Activated naive CD4-positive, alpha-beta T cell treated with anti-CD3 and anti-CD28 coated beads, Interleukin-2, amount 50 U/mL, for 72 hours (primary cell): Measurements from ENCODE around the gene PLCXD1. TPM values are rescaled to one million over a fixed set of nuclear protein-coding genes. Genes with fewer than 3 reads are reported as not detected.

Source experiments
- total RNA-seq, 2 donors: library from RNA; stranded (reverse); gene quantifications; one replicate each; pipeline ENCODE4 v1.2.3, GENCODE V29; 2022

Gene PLCXD1
- total RNA-seq, 2 donors from 2014 or later: 61.4 to 118 TPM

Other genes with a start within 250 kb of the PLCXD1 start
- 10 to 100 TPM; 57.1 to 61.6 TPM for gene GTPBP6, start 37.4 kb downstream of the PLCXD1 start, total RNA-seq
- gene PPP2R3B, start 105.5 kb downstream of the PLCXD1 start, total RNA-seq: 10 to 100 TPM; 23.9 to 37.8 TPM